HCT116 (cell line): ENCODE measurements around the gene CFAP410. TPM values are rescaled to one million over a fixed set of nuclear protein-coding genes. Genes with fewer than 3 reads are reported as not detected.
A peak's percentile ranks its signal among the peaks of the same experiment; 100 is the strongest.

Experiments
- ATAC-seq: fragments of 200-7000 bp; cut with Tn5 transposase; 2 replicates; pipeline ENCODE4 v1.9.1; 2020; ENCODE audit warnings: mild to moderate bottlenecking, moderate library complexity
- BruUV-seq: library from RNA; stranded (reverse); fragments of 400-500 nt; replicated peaks from 2 replicates; lab custom pipeline; 2021; lab: Mats Ljungman, UMichigan
- CTCF ChIA-PET: fragments of 300-600 bp; sonication (Branson Sonifier 250); formaldehyde crosslinking; loops from one replicate; lab custom pipeline; 2021; ENCODE audit warnings: antibody characterized with exemption; lab: Charles Lee
- POLR2A ChIA-PET: fragments of 300-600, 350-600 bp; sonication (Branson Sonifier 250); formaldehyde crosslinking; loops from one replicate; lab custom pipeline; 2021; ENCODE audit warnings: antibody characterized with exemption; lab: Charles Lee
- RAD21 ChIA-PET, 2 experiments: fragments of 300-600 bp; sonication (Branson Sonifier 250); formaldehyde crosslinking; loops; one replicate each; lab custom pipeline; 2023; ENCODE audit warnings: low total read pairs in 2 of 2; ENCODE audit not compliant: uncharacterized antibody in 2 of 2, unreplicated experiment in 2 of 2, low non-redundant PET in 1 of 2; lab: Charles Lee
- DNase-seq: peaks from one replicate; pipeline ENCODE4 v3.0.0-alpha.2; 2010; ENCODE audit warnings: low read depth, low spot score
- H2AFZ ChIP-seq: fragments of 200-600 bp; shearing (Covaris generic), sonication (generic); 2 replicates; pipeline ENCODE4 v1.6.1; 2017; ENCODE audit warnings: low read depth, mixed run types, mixed read lengths, antibody characterized with exemption, low read length; ENCODE audit not compliant: poor library complexity, severe bottlenecking
- H3K27ac ChIP-seq: 2 replicates; pipeline ENCODE4 v1.5.1; 2012; ENCODE audit warnings: low read depth, low read length
- H3K27me3 ChIP-seq: fragments of 200-600 bp; sonication (generic); 2 replicates; pipeline ENCODE4 v1.6.1; 2016; ENCODE audit warnings: mixed run types, low read length, mixed read lengths; ENCODE audit not compliant: insufficient read depth
- H3K36me3 ChIP-seq, 2 experiments: fragments of 200-500 bp in 1 of 2; fragments of 200-600 bp in 1 of 2; sonication (Bioruptor generic) in 1 of 2; sonication (generic) in 1 of 2; 2 replicates each; pipeline versions ENCODE4 v1.5.1 to v1.6.1; 2014 to 2016; ENCODE audit warnings: low read length in 2 of 2, inconsistent platforms in 1 of 2, mixed read lengths in 1 of 2, mixed run types in 1 of 2; ENCODE audit not compliant: insufficient read depth in 2 of 2, control insufficient read depth in 1 of 2
- H3K4me1 ChIP-seq, 2 experiments: fragments of 200-600 bp in 1 of 2; sonication (generic) in 1 of 2; 2 replicates each; pipeline versions ENCODE4 v1.5.1 to v1.6.1; 2012 to 2017; ENCODE audit warnings: low read length in 2 of 2, inconsistent platforms in 1 of 2, mild to moderate bottlenecking in 1 of 2, mixed read lengths in 1 of 2, mixed run types in 1 of 2, moderate library complexity in 1 of 2; ENCODE audit not compliant: insufficient read depth in 2 of 2, control insufficient read depth in 1 of 2
- H3K4me2 ChIP-seq: fragments of 200-600 bp; sonication (generic); 2 replicates; pipeline ENCODE4 v1.6.1; 2017; ENCODE audit warnings: mixed run types, low read length, mixed read lengths
- H3K4me3 ChIP-seq, 2 experiments: fragments of 200-600 bp in 1 of 2; sonication (generic) in 1 of 2; replicated peaks in 1 of 2; 2 replicates each; pipeline ENCODE4 v1.5.1; 2011 to 2016; ENCODE audit warnings: low read length in 2 of 2, control low read depth in 1 of 2, low read depth in 1 of 2, mild to moderate bottlenecking in 1 of 2, mixed read lengths in 1 of 2, mixed run types in 1 of 2
- H3K79me2 ChIP-seq: fragments of 200-600 bp; sonication (generic); 2 replicates; pipeline ENCODE4 v1.6.1; 2017; ENCODE audit warnings: mild to moderate bottlenecking, mixed run types, low read length, moderate library complexity, mixed read lengths; ENCODE audit not compliant: insufficient read depth
- H3K9ac ChIP-seq: fragments of 200-600 bp; sonication (generic); 2 replicates; pipeline ENCODE4 v1.6.1; 2016; ENCODE audit warnings: low read length, mixed read lengths
- H3K9me2 ChIP-seq: fragments of 200-600 bp; sonication (generic), shearing (Covaris generic); 2 replicates; pipeline ENCODE4 v1.6.1; 2017; ENCODE audit warnings: mixed run types, mild to moderate bottlenecking, moderate library complexity; ENCODE audit not compliant: insufficient read depth
- H3K9me3 ChIP-seq, 2 experiments: fragments of 200-500 bp in 1 of 2; fragments of 200-600 bp in 1 of 2; sonication (Bioruptor generic) in 1 of 2; sonication (generic) in 1 of 2; 2 replicates each; pipeline ENCODE4 v1.6.1; 2014 to 2017; ENCODE audit warnings: low read length in 2 of 2, mixed read lengths in 2 of 2, inconsistent platforms in 1 of 2, low read depth in 1 of 2, mild to moderate bottlenecking in 1 of 2, mixed run types in 1 of 2, moderate library complexity in 1 of 2; ENCODE audit not compliant: control insufficient read depth in 1 of 2, insufficient read depth in 1 of 2
- H4K20me1 ChIP-seq: fragments of 200-600 bp; sonication (generic), shearing (Covaris generic); 2 replicates; pipeline ENCODE4 v1.6.1; 2017; ENCODE audit warnings: mixed run types, mild to moderate bottlenecking, moderate library complexity; ENCODE audit not compliant: insufficient read depth
- SRF ChIP-seq: IDR thresholded peaks from 2 replicates; pipeline ENCODE4 v1.6.1; 2012; ENCODE audit warnings: low read depth
- intact Hi-C: fragments of 100-400 bp; cut with micrococcal nuclease; formaldehyde crosslinking; loops from 2 replicates; pipeline ENCODE4 v1.10.0; 2022
- total RNA-seq: library from RNA; stranded (reverse); gene quantifications from one replicate; pipeline ENCODE4 v1.2.1, GENCODE V29; 2021; ENCODE audit not compliant: unreplicated experiment
- TF ChIP-seq, protein P1 (sequence below): IDR thresholded peaks from 2 replicates; pipeline ENCODE4 v1.6.1; 2012
- TF ChIP-seq, protein P2 (sequence below), 3 experiments: fragments of 200-600 bp in 1 of 3; sonication (generic) in 1 of 3; IDR thresholded peaks in 2 of 3; conservative IDR thresholded peaks in 1 of 3; 2 replicates each; pipeline ENCODE4 v1.5.1; 2012 to 2017; ENCODE audit warnings: low read depth in 2 of 3, low read length in 2 of 3, antibody characterized with exemption in 1 of 3, borderline replicate concordance in 1 of 3, control low read depth in 1 of 3, mild to moderate bottlenecking in 1 of 3, mixed read lengths in 1 of 3, mixed run types in 1 of 3, moderate library complexity in 1 of 3; ENCODE audit not compliant: insufficient read depth in 1 of 3

CFAP410 gene
- total RNA-seq, 1 experiment from 2014 or later = 15.3 TPM

GRCh38 chr21:44337941-44338895 is 972 bp downstream of the CFAP410 start:
- H3K9me2 ChIP-seq = no peaks in the 10 kb centered on the region
- ATAC-seq = peak; percentile 47
- H3K27ac ChIP-seq = peak overlapping the region; percentile 72
- no TSS peak for BruUV-seq
- H3K4me1 ChIP-seq = peaks cover 14 to 20% of the 10 kb centered on the region in 2 experiments; a peak in 3 of 4 replicates
- H3K27me3 ChIP-seq = no peaks in the 10 kb centered on the region
- RAD21 ChIA-PET = interaction anchor here in 1 of 2 experiments (1.2 kb wide), 1 partner anchor 90 kb away, joined by 3 read pairs; no protein-coding TSS in a partner anchor
- peak overlapping the region; percentile 25 to 41 for H3K4me3 ChIP-seq
- peak; percentile 47 for DNase-seq
- intact Hi-C loops = no loop called here
- no peaks in the 10 kb centered on the region for H3K9me3 ChIP-seq
- no peaks in the 10 kb centered on the region for H3K36me3 ChIP-seq
- TF ChIP-seq, protein P1, sequence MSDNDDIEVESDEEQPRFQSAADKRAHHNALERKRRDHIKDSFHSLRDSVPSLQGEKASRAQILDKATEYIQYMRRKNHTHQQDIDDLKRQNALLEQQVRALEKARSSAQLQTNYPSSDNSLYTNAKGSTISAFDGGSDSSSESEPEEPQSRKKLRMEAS = no peak
- TF ChIP-seq, protein P2, sequence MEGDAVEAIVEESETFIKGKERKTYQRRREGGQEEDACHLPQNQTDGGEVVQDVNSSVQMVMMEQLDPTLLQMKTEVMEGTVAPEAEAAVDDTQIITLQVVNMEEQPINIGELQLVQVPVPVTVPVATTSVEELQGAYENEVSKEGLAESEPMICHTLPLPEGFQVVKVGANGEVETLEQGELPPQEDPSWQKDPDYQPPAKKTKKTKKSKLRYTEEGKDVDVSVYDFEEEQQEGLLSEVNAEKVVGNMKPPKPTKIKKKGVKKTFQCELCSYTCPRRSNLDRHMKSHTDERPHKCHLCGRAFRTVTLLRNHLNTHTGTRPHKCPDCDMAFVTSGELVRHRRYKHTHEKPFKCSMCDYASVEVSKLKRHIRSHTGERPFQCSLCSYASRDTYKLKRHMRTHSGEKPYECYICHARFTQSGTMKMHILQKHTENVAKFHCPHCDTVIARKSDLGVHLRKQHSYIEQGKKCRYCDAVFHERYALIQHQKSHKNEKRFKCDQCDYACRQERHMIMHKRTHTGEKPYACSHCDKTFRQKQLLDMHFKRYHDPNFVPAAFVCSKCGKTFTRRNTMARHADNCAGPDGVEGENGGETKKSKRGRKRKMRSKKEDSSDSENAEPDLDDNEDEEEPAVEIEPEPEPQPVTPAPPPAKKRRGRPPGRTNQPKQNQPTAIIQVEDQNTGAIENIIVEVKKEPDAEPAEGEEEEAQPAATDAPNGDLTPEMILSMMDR (IDR thresholded peaks at IDR 0.05 in 2 of 3, conservative IDR thresholded peaks at IDR 0.05 in 1 of 3; ENCODE audit: borderline replicate concordance in 1 of 3, insufficient read depth in 1 of 3, low read depth in 2 of 3, low read length in 2 of 3) = peak in 2 of 3 experiments; percentile 44 to 47; a peak in 3 of 6 replicates
- TF ChIP-seq SRF = no peak
- H3K9ac ChIP-seq = no peak overlapping the region; the same call in 1 of the 2 replicates
- H3K79me2 ChIP-seq = no peaks in the 10 kb centered on the region
- peak overlapping the region; percentile 76 for H3K4me2 ChIP-seq
- no peaks in the 10 kb centered on the region for H4K20me1 ChIP-seq
- H2AFZ ChIP-seq = no peak overlapping the region
- CTCF ChIA-PET = interaction anchor here (1.5 kb wide), 1 partner anchor 35 kb away, joined by 10 read pairs; no protein-coding TSS in a partner anchor
- POLR2A ChIA-PET = interaction anchor here (0.6 to 1.0 kb wide), 3 partner anchors 38 to 1415 kb away, joined by 3 to 4 read pairs (median 3); no protein-coding TSS in a partner anchor
